SH-SY5Y (cell line): ENCODE measurements around the gene DPYSL4.

Experiments used
- GATA2 ChIP-seq: IDR thresholded peaks from 2 replicates; pipeline ENCODE4 v1.6.1; 2011; ENCODE audit warnings: mild to moderate bottlenecking, low read depth, low read length
- GATA3 ChIP-seq: IDR thresholded peaks from 2 replicates; pipeline ENCODE4 v1.6.1; 2011; ENCODE audit warnings: low read depth, mild to moderate bottlenecking, low read length, moderate library complexity

- no peak for TF ChIP-seq GATA2
- TF ChIP-seq GATA3, result no peak
These were observed 65.7 kb downstream of the DPYSL4 start for GRCh38 chr10:132252412-132252811.
